Sciatic nerve (tissue), 2 donors: ENCODE data around the gene DISC1. TPM values are rescaled to one million over a fixed set of nuclear protein-coding genes. Genes with fewer than 3 reads are reported as not detected.
A peak's percentile ranks its signal among the peaks of the same experiment; 100 is the strongest.

Experiments
- ATAC-seq: fragments of 200-7000 bp; cut with Tn5 transposase; one replicate; pipeline ENCODE4 v1.9.1; 2020; ENCODE audit warnings: mild to moderate bottlenecking, moderate library complexity
- DNase-seq: peaks from one replicate; pipeline ENCODE4 v3.0.0-alpha.2; 2020; ENCODE audit warnings: low spot score
- intact Hi-C: fragments of 100-400 bp; cut with DNase I; formaldehyde crosslinking; loops from one replicate; pipeline ENCODE4 v1.14.2; 2022
- total RNA-seq: library from RNA; stranded (reverse); fragmentation: NEBNext Ultra II Directional; extraction: Animal tissue kit (Norgen Biotek cat#: 25700); gene quantifications from one replicate; pipeline ENCODE4 v1.2.1, GENCODE V29; 2021
- donor health status: DM: no; HTN: no; CAD: no.
- donor health status: DM: no; HTN: no; CAD: no.

The DISC1 gene
- total RNA-seq, 1 donor from 2014 or later, result 34.5 TPM

DNA sequence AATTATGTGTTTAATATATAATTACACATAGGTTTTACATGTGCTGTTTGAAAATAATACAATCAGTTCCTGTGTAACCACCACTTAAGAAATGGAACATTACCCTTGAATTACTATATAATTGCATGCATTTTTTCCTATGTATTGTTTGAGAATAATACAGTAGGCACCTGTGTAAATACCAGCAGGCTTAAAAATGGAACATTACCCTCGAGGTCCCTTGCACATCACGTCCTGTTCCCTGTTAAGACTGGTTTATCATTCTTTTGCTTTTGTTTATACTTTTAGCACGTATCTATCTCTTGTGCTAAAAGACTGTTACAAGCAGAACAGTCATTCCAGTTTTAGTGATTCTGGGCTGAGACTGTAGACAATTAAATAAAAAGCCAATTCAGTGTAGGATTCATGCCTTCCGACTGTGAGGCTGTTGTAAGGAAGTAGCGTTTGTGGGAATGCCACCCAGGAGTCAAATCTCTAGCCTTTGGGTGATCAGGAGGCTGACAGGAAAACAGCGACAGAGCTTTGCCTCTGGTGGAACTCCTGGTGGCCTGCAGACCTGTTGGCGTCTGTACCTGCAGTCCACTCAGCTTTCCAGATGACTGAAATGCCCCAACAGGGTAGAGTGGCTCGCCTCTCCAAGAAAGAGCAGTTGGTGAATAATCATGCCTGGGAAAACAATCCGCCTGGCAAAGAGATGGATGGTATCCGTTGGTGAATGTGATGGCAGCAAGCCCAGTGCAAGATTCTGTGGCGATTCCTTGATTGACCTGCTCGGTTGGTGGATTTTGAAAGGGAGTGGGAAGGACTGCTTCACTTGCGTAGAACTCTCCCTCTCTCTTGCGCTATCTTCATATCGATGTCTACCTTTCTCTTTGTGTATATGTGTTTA is 58.0 kb downstream of the DISC1 start:
- intact Hi-C loops, result no loop called here
- peak; percentile 77 for ATAC-seq
- DNase-seq, result no peak

DNA sequence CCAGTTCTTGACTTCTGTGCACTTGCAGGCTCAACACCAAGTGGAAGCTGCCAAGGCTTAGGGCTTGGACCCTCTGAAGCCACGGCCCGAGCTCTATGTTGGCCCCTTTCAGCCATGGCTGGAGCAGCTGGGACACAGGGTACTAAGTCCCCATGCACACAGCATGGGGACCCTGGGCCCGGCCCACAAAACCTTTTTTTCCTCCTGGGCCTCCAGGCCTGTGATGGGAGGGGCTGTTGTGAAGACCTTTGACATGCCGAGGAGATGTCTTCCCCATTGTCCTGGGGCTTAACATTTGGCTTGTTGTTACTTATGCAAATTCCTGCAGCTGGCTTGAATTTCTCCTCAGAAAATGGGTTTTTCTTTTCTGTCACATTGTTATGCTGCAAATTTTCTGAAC is 59.8 kb downstream of the DISC1 start:
- no peak for ATAC-seq
- intact Hi-C loops, result no loop called here
- DNase-seq, result no peak

DNA sequence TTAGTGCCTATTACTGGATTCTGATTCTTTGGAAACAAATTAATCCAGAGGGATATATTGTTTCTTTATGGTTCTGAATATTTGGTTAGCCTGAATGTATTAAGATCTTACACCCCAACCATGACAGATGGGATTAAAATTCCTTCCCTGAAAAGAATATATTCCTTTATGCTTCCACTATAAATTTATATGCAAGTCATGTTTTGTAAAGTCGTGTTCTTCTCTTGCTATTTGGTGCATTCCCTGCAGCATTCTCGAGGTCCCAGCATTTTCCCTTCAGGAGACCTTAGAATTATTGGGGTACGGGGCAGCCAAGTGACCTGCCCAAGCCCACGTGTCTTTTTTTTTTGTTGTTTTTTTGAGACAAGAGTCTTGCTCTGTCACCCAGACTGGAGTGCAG is 62.4 kb downstream of the DISC1 start:
- ATAC-seq (no peak), DNase-seq (no peak)
- intact Hi-C loops, result no loop called here

DNA sequence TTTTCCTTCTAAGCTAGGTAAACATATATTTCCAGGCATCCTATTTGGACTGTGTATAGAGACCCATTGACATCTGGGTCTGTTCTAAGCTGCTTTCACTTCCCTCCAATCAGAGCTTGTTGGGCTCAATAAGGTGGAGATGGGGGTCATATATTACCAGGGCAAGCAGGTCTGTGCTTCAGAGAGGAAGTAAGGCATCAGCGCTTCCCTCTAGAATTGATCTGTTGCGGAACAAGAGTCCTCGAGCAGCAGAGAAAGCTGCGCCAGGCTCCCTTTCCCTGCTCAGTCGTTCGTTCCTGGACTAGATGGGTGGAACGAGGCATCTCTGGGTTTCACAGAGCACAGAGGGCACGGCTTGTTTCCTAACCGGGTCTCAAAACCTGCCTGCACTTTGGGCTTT is 63.5 kb downstream of the DISC1 start:
- ATAC-seq (no peak), DNase-seq (no peak)
- intact Hi-C loops, result no loop called here

DNA sequence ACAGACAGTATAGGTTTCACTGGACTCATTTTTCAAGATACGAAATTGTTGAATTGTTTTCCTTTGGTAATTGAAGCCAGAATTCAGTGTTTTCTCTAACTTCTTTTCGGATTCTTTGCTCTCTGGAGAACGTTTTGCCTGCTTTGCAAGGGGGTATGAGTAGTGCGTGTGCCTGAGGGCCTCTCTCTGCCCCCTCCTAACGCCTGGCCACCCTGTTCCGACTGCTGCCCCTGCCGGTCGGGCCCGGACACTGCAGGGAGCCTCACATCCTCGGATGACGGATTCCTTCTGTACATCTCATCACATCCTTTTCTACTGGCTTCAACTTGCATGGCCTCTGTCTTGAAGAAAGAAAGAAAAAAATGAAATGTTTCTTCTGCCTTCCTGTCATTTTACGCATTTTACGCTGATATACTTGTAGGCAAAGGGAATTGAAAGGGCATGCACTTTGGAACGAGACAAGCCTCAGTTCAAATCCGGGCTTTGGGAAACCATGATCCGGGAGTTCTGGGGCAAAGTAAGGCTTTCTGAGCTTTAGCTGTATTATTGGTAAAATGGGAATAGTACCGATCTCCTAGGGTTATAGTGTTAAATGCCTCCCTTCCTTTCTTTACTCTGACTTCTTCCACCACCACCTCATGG is 65.1 kb downstream of the DISC1 start:
- ATAC-seq, result peak; percentile 86
- DNase-seq, result peak; percentile 76
- intact Hi-C loops, result no loop called here

DNA sequence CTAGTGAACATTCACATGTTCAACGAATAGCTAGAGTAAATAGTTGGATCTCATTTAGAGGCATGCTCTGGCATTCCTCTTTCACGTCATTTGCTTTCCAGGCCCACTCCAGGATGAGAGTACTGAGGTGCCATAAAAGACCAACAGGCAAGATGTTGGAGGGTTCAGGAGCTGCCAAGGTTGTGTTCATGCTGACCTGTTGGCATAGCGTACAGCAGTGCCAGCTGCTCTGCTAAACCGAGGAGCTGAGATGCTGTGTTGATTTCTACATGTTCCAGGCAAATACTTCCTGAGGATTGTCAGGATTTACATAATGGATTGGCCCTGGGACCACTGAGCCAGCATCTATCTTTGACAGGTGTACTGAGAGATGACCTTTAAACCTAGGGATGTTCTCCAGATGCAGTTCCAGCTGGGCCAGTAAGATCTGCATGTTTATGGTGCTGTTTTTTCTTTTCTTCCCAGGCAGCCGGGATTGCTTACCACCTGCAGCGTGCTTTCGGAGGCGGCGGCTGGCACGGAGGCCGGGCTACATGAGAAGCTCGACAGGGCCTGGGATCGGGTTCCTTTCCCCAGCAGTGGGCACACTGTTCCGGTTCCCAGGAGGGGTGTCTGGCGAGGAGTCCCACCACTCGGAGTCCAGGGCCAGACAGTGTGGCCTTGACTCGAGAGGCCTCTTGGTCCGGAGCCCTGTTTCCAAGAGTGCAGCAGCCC is 66.9 kb downstream of the DISC1 start:
- intact Hi-C loops, result no loop called here
- DNase-seq (no peak), ATAC-seq (peak; percentile 8)

DNA sequence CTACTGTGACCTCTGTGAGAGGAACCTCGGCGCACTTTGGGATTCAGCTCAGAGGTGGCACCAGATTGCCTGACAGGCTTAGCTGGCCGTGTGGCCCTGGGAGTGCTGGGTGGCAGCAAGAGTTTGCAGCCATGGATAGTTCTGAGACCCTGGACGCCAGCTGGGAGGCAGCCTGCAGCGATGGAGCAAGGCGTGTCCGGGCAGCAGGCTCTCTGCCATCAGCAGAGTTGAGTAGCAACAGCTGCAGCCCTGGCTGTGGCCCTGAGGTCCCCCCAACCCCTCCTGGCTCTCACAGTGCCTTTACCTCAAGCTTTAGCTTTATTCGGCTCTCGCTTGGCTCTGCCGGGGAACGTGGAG is 67.5 kb downstream of the DISC1 start:
- no peak for DNase-seq
- intact Hi-C loops, result no loop called here
- peak; percentile 58 for ATAC-seq

DNA sequence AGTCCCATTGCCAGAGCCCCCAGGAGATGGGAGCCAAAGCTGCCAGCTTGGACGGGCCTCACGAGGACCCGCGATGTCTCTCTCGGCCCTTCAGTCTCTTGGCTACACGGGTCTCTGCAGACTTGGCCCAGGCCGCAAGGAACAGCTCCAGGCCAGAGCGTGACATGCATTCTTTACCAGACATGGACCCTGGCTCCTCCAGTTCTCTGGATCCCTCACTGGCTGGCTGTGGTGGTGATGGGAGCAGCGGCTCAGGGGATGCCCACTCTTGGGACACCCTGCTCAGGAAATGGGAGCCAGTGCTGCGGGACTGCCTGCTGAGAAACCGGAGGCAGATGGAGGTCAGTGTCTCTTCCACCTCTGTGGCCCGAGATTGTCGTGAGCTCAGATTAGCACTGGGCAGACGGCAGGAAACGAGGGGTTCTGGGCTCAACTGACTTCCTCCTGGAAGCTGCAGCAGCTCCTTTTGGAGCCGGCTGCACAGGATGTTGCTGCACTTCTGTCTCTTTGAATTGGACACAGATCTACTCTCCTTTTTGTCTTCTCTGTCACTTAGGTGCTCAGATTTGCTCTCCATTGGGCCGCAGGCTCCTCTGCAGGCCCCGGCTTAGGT is 68.0 kb downstream of the DISC1 start:
- intact Hi-C loops, result no loop called here
- DNase-seq (no peak), ATAC-seq (peak; percentile 22)

DNA sequence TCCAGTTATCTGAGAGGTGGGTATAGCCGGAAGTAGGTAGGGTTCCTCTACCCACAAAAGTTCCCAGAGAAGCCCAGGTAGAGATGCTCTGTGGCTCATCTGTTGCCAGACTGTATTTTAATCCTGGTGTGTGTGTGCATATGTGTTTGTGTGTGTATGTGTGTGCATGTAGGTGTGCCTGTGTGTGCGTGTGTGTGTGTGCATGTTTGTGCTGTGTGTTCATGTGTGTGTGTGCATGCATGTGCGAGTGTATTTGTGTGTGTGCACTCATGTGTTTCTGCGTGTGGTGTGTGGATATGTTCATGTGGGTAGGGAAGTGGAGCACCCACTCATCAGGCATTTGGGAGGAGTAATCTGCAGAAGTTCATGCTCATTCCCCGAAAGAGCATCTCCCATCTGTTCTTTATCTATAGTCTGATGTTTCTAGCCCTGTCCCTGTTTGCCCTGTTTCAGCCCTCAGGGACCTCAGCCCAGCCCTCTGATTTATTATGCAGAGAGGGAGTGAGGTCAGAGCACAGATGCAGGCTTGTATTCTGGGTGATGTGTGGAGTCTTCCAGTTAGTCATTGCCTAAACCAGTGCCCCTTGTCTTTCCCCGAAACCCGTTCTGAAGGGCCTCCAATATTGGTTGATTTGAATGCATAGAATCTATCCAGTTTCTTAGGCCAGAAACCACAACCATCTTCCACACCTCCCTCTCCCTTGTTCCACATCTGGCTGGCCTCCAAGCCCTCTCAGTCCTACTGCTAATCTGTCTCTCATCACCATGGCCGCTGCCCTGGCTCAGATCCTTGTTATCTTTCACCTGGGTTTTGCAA is 69.1 kb downstream of the DISC1 start:
- no peak for ATAC-seq
- intact Hi-C loops, result no loop called here
- no peak for DNase-seq

DNA sequence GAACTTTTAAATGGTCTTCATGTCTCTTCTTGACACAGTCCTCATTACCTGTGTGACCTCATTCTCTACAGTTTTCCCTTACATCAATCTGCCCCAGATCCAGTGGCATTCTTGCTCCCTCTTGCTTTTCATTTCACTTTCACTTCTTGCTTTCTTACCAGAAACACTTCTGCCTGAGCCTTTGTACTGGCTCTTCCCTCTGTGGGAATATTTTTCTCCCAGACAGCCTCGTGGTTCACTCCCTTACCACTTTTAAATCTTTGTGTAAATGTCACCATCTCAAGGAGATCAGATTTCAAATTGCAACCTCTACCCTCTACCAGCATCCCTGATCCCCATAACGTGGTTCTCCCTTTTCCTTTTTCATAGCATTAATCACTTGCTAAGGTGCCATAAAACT is 73.2 kb downstream of the DISC1 start:
- intact Hi-C loops, result no loop called here
- peak; percentile 72 for ATAC-seq
- DNase-seq, result no peak

DNA sequence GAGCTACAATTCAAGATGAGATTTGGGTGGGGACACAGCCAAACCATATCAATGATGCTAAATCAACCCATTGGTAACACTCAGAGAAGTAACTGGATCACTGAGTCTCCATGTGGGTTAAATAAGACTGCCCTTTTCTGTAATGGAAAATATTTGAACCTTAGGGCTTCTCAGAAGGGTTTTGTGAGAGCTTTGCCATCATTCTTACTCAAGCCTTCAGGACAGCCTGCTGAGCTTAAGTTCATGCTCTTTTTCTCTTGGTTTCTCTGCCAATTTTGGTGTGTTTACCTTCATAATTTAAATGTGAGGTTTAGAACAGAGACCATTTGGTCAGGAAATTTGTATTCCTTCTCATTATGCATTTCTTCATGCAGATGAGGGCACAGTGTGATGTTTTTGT is 74.7 kb downstream of the DISC1 start:
- ATAC-seq (no peak), DNase-seq (no peak)
- intact Hi-C loops, result no loop called here

DNA sequence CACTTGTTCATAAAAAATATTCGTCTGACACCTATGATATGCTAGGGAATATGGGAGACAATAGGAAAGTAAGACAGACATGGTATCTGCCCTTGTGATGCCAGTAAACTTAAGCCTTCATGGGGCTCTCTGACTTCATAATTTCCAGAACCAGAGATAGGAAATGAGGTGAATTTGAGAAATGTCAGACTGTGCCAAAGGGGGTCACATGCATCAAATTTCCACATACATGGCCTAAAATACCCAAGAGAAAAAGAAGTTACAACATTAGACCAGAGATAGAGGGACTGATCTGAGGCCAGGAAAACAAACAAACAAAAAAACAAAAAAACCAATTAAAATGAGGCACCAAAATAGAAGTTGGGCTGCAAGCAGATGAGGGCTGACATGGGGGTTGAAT is 75.7 kb downstream of the DISC1 start:
- DNase-seq (no peak), ATAC-seq (no peak)
- intact Hi-C loops, result no loop called here

DNA sequence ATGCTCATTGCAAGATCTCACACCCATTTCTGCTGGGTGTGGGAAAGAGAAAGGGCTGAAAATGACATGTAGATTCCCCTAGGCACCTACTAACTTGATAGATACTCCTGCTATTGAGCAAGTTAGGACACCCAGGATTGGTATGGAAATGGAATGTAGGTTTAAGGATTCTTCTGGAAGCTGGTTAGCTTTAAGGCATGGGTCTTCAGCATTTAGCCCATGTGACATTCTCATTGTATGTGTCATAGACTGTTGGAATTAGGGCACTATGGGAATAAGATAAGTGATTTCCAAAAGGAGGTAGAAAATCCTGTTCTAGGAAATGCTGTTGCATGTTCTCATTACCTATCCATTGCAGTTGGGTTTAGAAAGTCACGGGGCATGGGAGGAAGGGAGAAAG is 76.2 kb downstream of the DISC1 start:
- intact Hi-C loops, result no loop called here
- no peak for ATAC-seq
- no peak for DNase-seq

DNA sequence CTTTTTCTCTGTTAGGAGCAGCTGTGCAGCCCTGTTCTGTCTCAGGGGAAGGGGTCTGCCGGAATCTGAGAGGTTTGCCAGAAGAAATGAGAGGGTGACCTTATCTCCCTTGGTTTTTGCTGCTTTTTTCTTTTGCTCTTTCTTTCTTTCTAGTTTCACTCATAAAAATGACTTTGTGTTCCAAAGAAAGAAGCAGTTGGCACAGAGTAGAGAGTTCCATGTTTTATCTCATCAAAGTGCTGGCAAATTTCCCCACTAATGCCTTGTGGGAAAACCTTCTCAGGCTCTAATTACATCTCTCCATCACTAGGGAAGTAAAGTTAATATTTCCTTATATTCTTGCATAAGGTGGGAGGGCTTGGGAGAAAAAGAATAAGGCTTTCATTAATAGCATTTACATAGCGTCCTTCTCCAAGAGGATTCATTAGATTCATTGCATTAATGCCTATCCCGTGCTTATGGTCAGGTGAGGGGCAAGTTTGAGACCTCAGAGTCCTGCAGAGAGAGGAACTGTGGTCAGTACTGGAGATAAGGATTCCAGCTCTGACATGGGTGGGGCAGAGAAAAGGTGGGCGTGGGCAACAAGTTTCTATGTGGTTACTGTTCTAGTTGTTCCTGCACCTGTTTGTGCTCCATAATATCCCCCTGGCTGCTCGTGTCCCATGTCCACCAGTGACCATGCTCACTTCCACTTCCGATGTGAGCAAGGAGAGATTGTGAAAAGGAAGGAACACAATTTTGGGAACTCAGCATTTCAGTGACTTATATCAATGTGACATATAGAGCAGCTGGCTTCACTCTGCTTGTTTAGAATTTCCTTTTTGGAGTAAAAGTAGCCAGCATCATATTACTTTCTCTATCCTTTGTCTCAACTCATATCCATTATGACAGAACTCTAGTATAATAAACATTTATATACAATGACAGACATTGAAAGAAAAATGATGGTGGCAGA is 79.5 kb downstream of the DISC1 start:
- intact Hi-C loops, result no loop called here
- ATAC-seq (peak; percentile 77), DNase-seq (no peak)

DNA sequence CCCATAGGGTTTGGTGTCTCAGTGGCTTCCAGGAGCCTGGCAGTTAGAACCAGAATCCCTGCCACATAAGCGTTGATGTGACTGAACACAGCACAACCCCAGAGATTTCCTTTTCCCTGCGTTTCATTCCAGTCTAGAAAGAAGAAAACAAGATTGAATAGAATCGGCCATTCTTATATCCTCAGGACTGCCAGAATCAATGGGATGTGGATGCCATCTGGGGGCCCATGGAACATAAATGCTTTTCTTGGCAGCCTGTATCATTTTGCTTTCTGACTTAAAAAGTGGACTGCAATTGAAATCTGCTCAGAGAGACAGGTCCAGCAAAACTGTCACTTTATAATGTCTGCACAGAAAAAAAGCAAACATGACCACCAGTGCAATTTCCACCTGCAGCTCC is 80.3 kb downstream of the DISC1 start:
- intact Hi-C loops, result no loop called here
- DNase-seq (no peak), ATAC-seq (no peak)

DNA sequence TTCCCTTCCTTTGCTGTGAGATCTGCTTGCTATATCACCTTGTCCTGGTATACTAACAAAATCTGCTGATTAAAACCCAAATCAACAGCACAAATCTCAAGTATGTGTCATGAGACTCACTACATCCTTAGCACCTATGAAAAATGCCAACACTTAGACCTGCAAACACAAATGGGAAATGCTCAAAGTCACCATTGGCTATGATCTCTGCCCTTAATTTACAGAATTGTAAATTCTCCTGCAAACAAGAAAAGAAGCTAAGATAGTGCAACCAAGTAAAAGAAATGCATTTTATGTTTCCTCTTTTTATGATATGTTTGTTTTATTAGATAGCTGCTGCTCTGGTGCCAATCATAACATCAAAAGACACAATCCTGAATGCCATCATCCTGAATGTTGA is 80.8 kb downstream of the DISC1 start:
- intact Hi-C loops, result no loop called here
- ATAC-seq, result no peak
- DNase-seq, result no peak

DNA sequence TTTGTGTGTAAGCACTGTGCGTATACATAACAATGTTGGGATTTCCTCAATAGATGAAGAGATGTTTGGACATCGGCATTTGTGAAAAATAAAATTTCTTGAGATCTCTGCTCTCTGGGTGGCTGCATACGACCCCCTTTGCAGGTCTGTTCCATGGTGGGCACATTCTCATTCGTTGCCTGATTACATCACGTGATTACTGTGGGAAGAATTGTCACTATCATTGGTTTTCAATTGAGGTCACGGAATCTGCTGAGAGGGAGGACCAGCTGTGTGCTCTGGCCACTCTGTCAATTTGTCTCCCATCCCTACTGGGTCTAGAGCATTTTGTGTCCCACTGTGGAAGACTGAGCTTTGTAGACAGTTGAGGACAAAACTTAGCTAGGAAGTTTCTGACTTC is 81.8 kb downstream of the DISC1 start:
- intact Hi-C loops, result no loop called here
- no peak for ATAC-seq
- DNase-seq, result no peak

DNA sequence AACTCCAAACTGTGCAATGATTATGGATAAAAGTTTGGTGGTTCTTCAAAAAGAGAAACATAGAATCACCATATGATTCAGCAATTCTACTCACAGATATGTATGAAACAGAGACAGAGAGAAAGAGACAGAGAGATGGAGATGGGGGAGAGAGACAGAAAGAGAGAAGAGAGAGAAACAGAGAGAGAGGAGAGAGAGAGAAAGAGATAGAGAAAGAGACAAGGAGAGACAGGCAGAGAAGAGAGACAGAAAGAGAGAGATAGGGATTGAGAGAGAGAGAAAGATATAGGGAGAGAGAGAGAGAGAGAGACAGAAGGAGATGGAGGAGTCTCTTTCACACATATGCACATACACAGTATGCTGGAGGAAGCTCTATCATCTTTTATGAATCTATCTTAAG is 87.8 kb downstream of the DISC1 start:
- DNase-seq (no peak), ATAC-seq (no peak)
- intact Hi-C loops, result no loop called here
